ENCODE results near the gene BNC2.

GRCh38 chr9:16846367-16846766, 24.1 kb downstream of the BNC2 start:
- no peak for TF ChIP-seq CTCF (IDR thresholded peaks at IDR 0.05)
- TF ChIP-seq POLR2A (IDR thresholded peaks at IDR 0.05), result no peak

Measured in right lobe of liver (tissue), 4 donors.